Left lung (tissue), 10 donors: Measurements from ENCODE around the gene PAF1. TPM values are rescaled to one million over a fixed set of nuclear protein-coding genes. Genes with fewer than 3 reads are reported as not detected.

Experiments
- ATAC-seq: fragments of 200-7000 bp; cut with Tn5 transposase; one replicate; pipeline ENCODE4 v1.9.1; 2020; ENCODE audit warnings: moderate library complexity
- DNase-seq, 4 donors: peaks; one replicate each; pipeline ENCODE4 v3.0.0-alpha.2; 2013 to 2020
- H3K27ac ChIP-seq, 2 donors: fragments of 200-600 bp; sonication (generic) in 1 of 2; one replicate each; pipeline versions ENCODE4 v1.5.0 to v1.8.0; 2020 to 2021
- H3K27me3 ChIP-seq, 2 donors: fragments of 200-600 bp; sonication (generic) in 1 of 2; one replicate each; pipeline versions ENCODE4 v1.5.0 to v1.8.0; 2020 to 2021
- H3K36me3 ChIP-seq, 2 donors: fragments of 200-600 bp; sonication (generic) in 1 of 2; one replicate each; pipeline versions ENCODE4 v1.5.0 to v1.8.0; 2020 to 2021
- H3K4me1 ChIP-seq, 2 donors: fragments of 200-600 bp; one replicate each; pipeline ENCODE4 v1.8.0; 2021
- H3K4me3 ChIP-seq, 2 donors: fragments of 200-600 bp; sonication (generic) in 1 of 2; one replicate each; pipeline versions ENCODE4 v1.5.0 to v1.8.0; 2020 to 2021; ENCODE audit warnings: mild to moderate bottlenecking in 1 of 2
- H3K9me3 ChIP-seq, 2 donors: fragments of 200-600 bp; sonication (generic) in 1 of 2; one replicate each; pipeline versions ENCODE4 v1.5.0 to v1.8.0; 2020 to 2021
- CTCF ChIP-seq, 2 donors: fragments of 200-600 bp; sonication (generic) in 1 of 2; IDR thresholded peaks; one replicate each; pipeline versions ENCODE4 v1.5.0 to v1.8.0; 2021; ENCODE audit warnings: antibody characterized with exemption in 2 of 2
- intact Hi-C, 2 donors: fragments of 100-400 bp; cut with DNase I; formaldehyde crosslinking; loops; one replicate each; pipeline versions ENCODE4 v1.11.2 to v1.14.2; 2022
- polyA plus RNA-seq, 6 donors: library from polyadenylated mRNA; unstranded; fragments of 120-200 nt; gene quantifications; one replicate each; pipeline ENCODE4 v1.2.1, GENCODE V29; 2013; ENCODE audit not compliant: insufficient read length in 6 of 6
- total RNA-seq, 2 donors: library from RNA; stranded (reverse); fragmentation: NEBNext Ultra II Directional; extraction: Animal tissue kit (Norgen Biotek cat#: 25700); gene quantifications; one replicate each; pipeline ENCODE4 v1.2.1, GENCODE V29; 2021
- donor health status: DM: no; HTN: yes; CAD: no.
- donor health status: DM: no; HTN: no; CAD: no.

PAF1 gene
- total and polyA plus RNA-seq, 8 donors = 31.0 to 70.4 (median 64.9) TPM

- intact Hi-C loops = no loop called here
- ATAC-seq = no peak
- no peak for TF ChIP-seq CTCF (IDR thresholded peaks at IDR 0.05)
- Histone ChIP-seq H3K27me3 (no peaks in the 10 kb centered on the region), H3K4me1 (peaks cover 29 to 92% of the 10 kb centered on the region in 2 donors), H3K36me3 (peaks cover 0 to 7% of the 10 kb centered on the region in 2 donors), H3K4me3 (peak overlapping the region in 1 of 2 donors; percentile 47), H3K27ac (peak overlapping the region; percentile 96 to 100), H3K9me3 (no peaks in the 10 kb centered on the region)
- DNase-seq = peak in 1 of 4 donors; percentile 84
These were observed 10.8 kb upstream of the PAF1 start for GRCh38 chr19:39401549-39402345.

GRCh38 chr19:39401070-39401548, 10.2 kb upstream of the PAF1 start:
- no peak for ATAC-seq
- intact Hi-C loops = no loop called here
- peak overlapping the region in 1 of 2 donors; percentile 9 for H3K4me3 ChIP-seq
- peak overlapping the region; percentile 96 to 100 for H3K27ac ChIP-seq
- H3K36me3 ChIP-seq = peaks cover 0 to 10% of the 10 kb centered on the region in 2 donors
- no peak for DNase-seq
- H3K27me3 ChIP-seq = no peaks in the 10 kb centered on the region
- H3K9me3 ChIP-seq = no peaks in the 10 kb centered on the region
- no peak for TF ChIP-seq CTCF (IDR thresholded peaks at IDR 0.05)
- H3K4me1 ChIP-seq = peaks cover 29 to 90% of the 10 kb centered on the region in 2 donors

- Histone ChIP-seq H3K36me3 (peaks cover 0 to 21% of the 10 kb centered on the region in 2 donors), H3K27ac (peak overlapping the region in 1 of 2 donors; percentile 99), H3K27me3 (no peaks in the 10 kb centered on the region), H3K9me3 (no peaks in the 10 kb centered on the region), H3K4me3 (no peak overlapping the region), H3K4me1 (peaks cover 29 to 79% of the 10 kb centered on the region in 2 donors)
- no peak for ATAC-seq
- TF ChIP-seq CTCF (IDR thresholded peaks at IDR 0.05) = no peak
- intact Hi-C loops = no loop called here
- no peak for DNase-seq
These were observed 9.2 kb upstream of the PAF1 start for GRCh38 chr19:39400061-39400460.

GRCh38 chr19:39399668-39400050, 8.8 kb upstream of the PAF1 start:
- H3K27me3 ChIP-seq = no peaks in the 10 kb centered on the region
- ATAC-seq (no peak), DNase-seq (no peak)
- peak overlapping the region; percentile 84 to 99 for H3K27ac ChIP-seq
- no peak overlapping the region for H3K4me3 ChIP-seq
- H3K9me3 ChIP-seq = no peaks in the 10 kb centered on the region
- peaks cover 0 to 25% of the 10 kb centered on the region in 2 donors for H3K36me3 ChIP-seq
- intact Hi-C loops = no loop called here
- peaks cover 29 to 75% of the 10 kb centered on the region in 2 donors for H3K4me1 ChIP-seq
- no peak for TF ChIP-seq CTCF (IDR thresholded peaks at IDR 0.05)

GRCh38 chr19:39398297-39398864, 7.5 kb upstream of the PAF1 start:
- peak in 3 of 4 donors; percentile 16 to 95 (median 89) for DNase-seq
- intact Hi-C loops = no loop called here

More at GRCh38 chr19:39398297-39398864, 7.5 kb upstream of the PAF1 start:
- Histone ChIP-seq H3K4me1 (peaks cover 28 to 66% of the 10 kb centered on the region in 2 donors), H3K9me3 (no peaks in the 10 kb centered on the region), H3K27ac (peak overlapping the region; percentile 84 to 99), H3K4me3 (peak overlapping the region in 1 of 2 donors; percentile 34), H3K36me3 (peaks cover 0 to 37% of the 10 kb centered on the region in 2 donors), H3K27me3 (no peaks in the 10 kb centered on the region)
- ATAC-seq = peak; percentile 17
- no peak for TF ChIP-seq CTCF (IDR thresholded peaks at IDR 0.05)
